A549 (cell line): ENCODE measurements around the gene CATSPERZ. TPM values are rescaled to one million over a fixed set of nuclear protein-coding genes. Genes with fewer than 3 reads are reported as not detected.

Experiments
- ATAC-seq, 2 experiments: fragments of 200-7000 bp in 1 of 2; fragments of >200 bp in 1 of 2; cut with Nextera tagmentation in 1 of 2; cut with Tn5 transposase in 1 of 2; 3 replicates each; pipeline versions ENCODE4 v1.8.0 to v1.9.1; 2018 to 2020; ENCODE audit warnings: mild to moderate bottlenecking in 1 of 2, moderate library complexity in 1 of 2
- CTCF ChIA-PET: fragments of 300-600 bp; sonication (Branson Sonifier 250); formaldehyde crosslinking; extraction: SDS; loops from one replicate; lab custom pipeline; 2021; ENCODE audit warnings: antibody characterized with exemption, inconsistent platforms; lab: Yijun Ruan, JAX
- POLR2A ChIA-PET: fragments of 350-600 bp; formaldehyde crosslinking; extraction: SDS; loops from one replicate; lab custom pipeline; 2021; ENCODE audit warnings: antibody characterized with exemption, inconsistent platforms; lab: Yijun Ruan, JAX
- DNase-seq, 2 experiments: peaks; one replicate each; pipeline versions ENCODE4 v3.0.0 to v3.0.0-alpha.2; 2011 to 2016; ENCODE audit warnings: low read depth in 1 of 2, low spot score in 1 of 2
- FAIRE-seq: peaks from 2 replicates; lab custom pipeline; 2011; peaks lifted over from hg19 to GRCh38; lab: Jason Lieb, UNC
- H3K27ac ChIP-seq, 2 experiments: fragments of >200 bp; sonication (Bioruptor Twin); formaldehyde crosslinking; 3 replicates each; pipeline ENCODE4 v1.5.1; 2016 to 2017
- H3K4me1 ChIP-seq: fragments of >200 bp; sonication (Bioruptor Twin); formaldehyde crosslinking; 3 replicates; pipeline ENCODE4 v1.6.1; 2016
- H3K4me2 ChIP-seq: fragments of >200 bp; sonication (Bioruptor Twin); formaldehyde crosslinking; 3 replicates; pipeline ENCODE4 v1.6.1; 2016
- H3K4me3 ChIP-seq: fragments of >200 bp; sonication (Bioruptor Twin); formaldehyde crosslinking; 3 replicates; pipeline ENCODE4 v1.5.1; 2016
- H3K9me3 ChIP-seq: fragments of >200 bp; sonication (Bioruptor Twin); formaldehyde crosslinking; 3 replicates; pipeline ENCODE4 v1.6.1; 2016
- BHLHE40 ChIP-seq: IDR thresholded peaks from 2 replicates; pipeline ENCODE4 v1.6.1; 2012; ENCODE audit warnings: low read depth, low read length, inconsistent platforms
- CBX8 ChIP-seq: fragments of 200-600 bp; sonication (generic); IDR thresholded peaks from 2 replicates; pipeline ENCODE4 v1.6.1; 2016
- CEBPB ChIP-seq, 2 experiments: fragments of >200 bp in 1 of 2; sonication (Bioruptor Twin) in 1 of 2; formaldehyde crosslinking in 1 of 2; IDR thresholded peaks; 2 replicates each; pipeline ENCODE4 v1.6.1; 2012 to 2016
- EP300 ChIP-seq, 2 experiments: fragments of >200 bp; sonication (Bioruptor Twin); formaldehyde crosslinking; IDR thresholded peaks; 2 replicates in 1 of 2; 3 replicates in 1 of 2; pipeline ENCODE4 v1.6.1; 2016 to 2017
- FOSB ChIP-seq: fragments of 250-450 bp; sonication (Bioruptor Pico); IDR thresholded peaks from 2 replicates; pipeline ENCODE4 v1.5.0; 2020; ENCODE audit warnings: mild to moderate bottlenecking, moderate library complexity
- HDAC2 ChIP-seq: fragments of 200-600 bp; sonication (generic); IDR thresholded peaks from 2 replicates; pipeline ENCODE4 v1.6.1; 2016
- HOXB5 ChIP-seq: fragments of 250-450 bp; sonication (Bioruptor Pico); IDR thresholded peaks from 2 replicates; pipeline ENCODE4 v1.5.0; 2020; ENCODE audit warnings: mild to moderate bottlenecking, moderate library complexity
- JUNB ChIP-seq: fragments of >200 bp; sonication (Bioruptor Twin); formaldehyde crosslinking; IDR thresholded peaks from 2 replicates; pipeline ENCODE4 v1.6.1; 2016
- KDM1A ChIP-seq: fragments of 200-600 bp; sonication (generic); IDR thresholded peaks from 2 replicates; pipeline ENCODE4 v1.6.1; 2016; ENCODE audit warnings: low read depth, mild to moderate bottlenecking
- MAFK ChIP-seq: fragments of 450-650 bp; IDR thresholded peaks from 2 replicates; pipeline ENCODE4 v1.6.1; 2014; ENCODE audit not compliant: partially characterized antibody
- POLR2A ChIP-seq: IDR thresholded peaks from 2 replicates; pipeline ENCODE4 v1.6.1; 2012; ENCODE audit warnings: mild to moderate bottlenecking, low read length
- RARB ChIP-seq: fragments of 250-450 bp; sonication (Bioruptor Pico); IDR thresholded peaks from 2 replicates; pipeline ENCODE4 v1.8.0; 2021; ENCODE audit warnings: mild to moderate bottlenecking, moderate library complexity
- RFX5 ChIP-seq: fragments of 450-650 bp; IDR thresholded peaks from 2 replicates; pipeline ENCODE4 v1.7.1; 2014; ENCODE audit warnings: antibody characterized with exemption, mild to moderate bottlenecking, moderate library complexity
- RNF2 ChIP-seq: fragments of 200-600 bp; sonication (generic); IDR thresholded peaks from 2 replicates; pipeline ENCODE4 v1.6.1; 2016; ENCODE audit warnings: low read depth, mild to moderate bottlenecking, antibody characterized with exemption, moderate library complexity, borderline replicate concordance
- SREBF2 ChIP-seq: fragments of 450-650 bp; IDR thresholded peaks from 2 replicates; pipeline ENCODE4 v1.6.1; 2014; ENCODE audit warnings: mild to moderate bottlenecking, moderate library complexity
- ZNF302 ChIP-seq: fragments of 250-450 bp; sonication (Bioruptor Pico); IDR thresholded peaks from 2 replicates; pipeline ENCODE4 v1.9.0; 2021; ENCODE audit warnings: inconsistent platforms, mild to moderate bottlenecking, moderate library complexity
- ZSCAN20 ChIP-seq: fragments of 250-450 bp; sonication (Bioruptor Pico); IDR thresholded peaks from 2 replicates; pipeline ENCODE4 v1.8.0; 2022; ENCODE audit warnings: mild to moderate bottlenecking, moderate library complexity
- WGBS: methylation state at CpG from one replicate; pipeline ENCODE4 v1.1.6; 2017; ENCODE audit errors: missing lambda C conversion rate; 5-methylcytosine and 5-hydroxymethylcytosine counted together
- polyA plus RNA-seq, 4 experiments: library from polyadenylated mRNA; depleted of rRNA in 3 of 4; stranded (reverse); fragments of >200 nt; fragmentation: RNase III in 1 of 4; extraction: RNeasy Plus Mini Kit Qiagen cat#74134 plus additional on column Dnase treatment in 1 of 4; gene quantifications; 2 replicates in 3 of 4; 3 replicates in 1 of 4; pipeline ENCODE4 v1.2.3, GENCODE V29; 2011 to 2017
- TF ChIP-seq, protein P1 (sequence below): fragments of >200 bp; sonication (Bioruptor Twin); formaldehyde crosslinking; IDR thresholded peaks from 3 replicates; pipeline ENCODE4 v1.6.1; 2016
- TF ChIP-seq, protein P2 (sequence below): IDR thresholded peaks from 2 replicates; pipeline ENCODE4 v1.6.1; 2012; ENCODE audit warnings: low read depth, borderline replicate concordance
- TF ChIP-seq, protein P3 (sequence below): fragments of 150-350 bp; IDR thresholded peaks from 2 replicates; pipeline ENCODE4 v1.6.1; 2014; ENCODE audit warnings: low read depth, mild to moderate bottlenecking, low read length
- TF ChIP-seq, protein P4 (sequence below): fragments of >200 bp; sonication (Bioruptor Twin); formaldehyde crosslinking; IDR thresholded peaks from 2 replicates; pipeline ENCODE4 v1.6.1; 2016
- TF ChIP-seq, protein P5 (sequence below): IDR thresholded peaks from 2 replicates; pipeline ENCODE4 v1.6.1; 2012

Gene CATSPERZ
- polyA plus RNA-seq, 2 of the 4 experiments (the other 2 are of a cell fraction): 1.9 to 3.4 TPM

DNA sequence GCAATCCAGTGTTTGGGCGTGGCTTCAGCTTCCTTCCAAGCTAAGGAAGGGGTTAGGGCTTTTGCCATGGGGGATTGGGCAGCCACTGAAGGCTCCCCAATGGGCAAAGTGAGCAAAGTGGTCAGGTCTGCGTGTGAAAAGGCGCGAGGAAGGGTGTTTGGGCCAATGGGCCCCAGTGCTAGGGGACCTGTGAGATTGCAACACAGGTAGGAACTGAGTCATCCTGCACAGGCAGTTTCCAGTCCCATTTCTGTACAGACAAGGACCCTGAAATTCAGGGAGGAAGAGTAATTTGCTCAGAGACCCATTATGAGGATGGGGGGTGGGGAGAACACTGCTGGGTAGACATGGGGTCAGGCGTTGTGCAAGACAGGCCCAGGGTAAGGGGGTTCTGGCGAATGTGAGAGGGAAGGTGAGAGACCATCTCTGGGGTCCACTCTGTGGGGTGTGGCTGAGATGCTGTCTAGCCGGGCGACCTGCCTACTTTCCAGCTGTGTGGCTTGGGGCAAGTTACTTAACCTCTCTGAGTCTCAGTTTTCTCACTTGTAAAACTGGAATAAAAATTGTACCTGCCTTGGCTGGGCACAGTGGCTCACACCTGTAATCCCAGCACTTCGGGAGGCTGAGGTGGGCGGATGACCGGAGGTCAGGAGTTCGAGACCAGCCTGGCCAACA lies 47.2 kb downstream of the CATSPERZ start (continued):
- TF ChIP-seq, protein P1, sequence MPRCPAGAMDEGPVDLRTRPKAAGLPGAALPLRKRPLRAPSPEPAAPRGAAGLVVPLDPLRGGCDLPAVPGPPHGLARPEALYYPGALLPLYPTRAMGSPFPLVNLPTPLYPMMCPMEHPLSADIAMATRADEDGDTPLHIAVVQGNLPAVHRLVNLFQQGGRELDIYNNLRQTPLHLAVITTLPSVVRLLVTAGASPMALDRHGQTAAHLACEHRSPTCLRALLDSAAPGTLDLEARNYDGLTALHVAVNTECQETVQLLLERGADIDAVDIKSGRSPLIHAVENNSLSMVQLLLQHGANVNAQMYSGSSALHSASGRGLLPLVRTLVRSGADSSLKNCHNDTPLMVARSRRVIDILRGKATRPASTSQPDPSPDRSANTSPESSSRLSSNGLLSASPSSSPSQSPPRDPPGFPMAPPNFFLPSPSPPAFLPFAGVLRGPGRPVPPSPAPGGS: no peak
- TF ChIP-seq HOXB5 (CRISPR knock-in tag): no peak
- no peak for TF ChIP-seq ZNF302 (CRISPR knock-in tag)
- TF ChIP-seq, protein P2, sequence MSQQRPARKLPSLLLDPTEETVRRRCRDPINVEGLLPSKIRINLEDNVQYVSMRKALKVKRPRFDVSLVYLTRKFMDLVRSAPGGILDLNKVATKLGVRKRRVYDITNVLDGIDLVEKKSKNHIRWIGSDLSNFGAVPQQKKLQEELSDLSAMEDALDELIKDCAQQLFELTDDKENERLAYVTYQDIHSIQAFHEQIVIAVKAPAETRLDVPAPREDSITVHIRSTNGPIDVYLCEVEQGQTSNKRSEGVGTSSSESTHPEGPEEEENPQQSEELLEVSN: no peak
- peak; percentile 53 to 60; a peak in 2 of 4 replicates for TF ChIP-seq CEBPB (IDR thresholded peaks at IDR 0.05)

DNA sequence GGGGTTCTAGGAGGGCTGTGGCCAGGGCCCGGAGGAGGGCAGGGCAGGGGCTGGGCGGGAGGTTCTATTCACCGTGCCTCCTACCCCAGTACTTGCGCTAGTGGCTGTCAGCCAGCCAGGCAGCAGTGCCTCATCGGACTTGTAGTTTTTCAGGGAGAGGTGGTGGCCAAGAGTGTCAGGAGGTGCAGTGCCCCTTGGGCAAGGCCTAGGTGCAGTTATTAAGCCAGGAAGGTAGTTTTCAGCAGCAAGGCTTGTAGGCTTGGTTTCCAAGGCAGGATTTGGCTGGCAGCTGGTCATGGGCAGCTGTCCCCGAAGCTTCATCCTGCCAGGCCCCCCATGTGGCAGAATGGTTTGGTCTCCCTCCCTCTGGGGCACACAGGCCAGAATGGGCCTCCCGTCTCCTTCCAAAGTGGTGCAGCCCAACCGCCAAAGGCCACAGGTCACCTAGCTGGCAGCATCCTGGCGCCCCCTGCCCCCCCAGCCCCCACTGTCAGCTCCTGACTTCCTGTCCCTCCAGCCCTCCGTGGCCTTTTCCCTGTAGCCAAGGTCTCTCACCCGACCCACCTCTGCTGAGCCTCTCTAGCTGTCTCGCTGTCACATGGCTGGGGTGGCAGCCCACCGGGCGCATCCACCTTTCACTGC lies 48.3 kb downstream of the CATSPERZ start:
- FAIRE-seq (no peak), DNase-seq (no peak), ATAC-seq (no peak)
- TF ChIP-seq, protein P3, sequence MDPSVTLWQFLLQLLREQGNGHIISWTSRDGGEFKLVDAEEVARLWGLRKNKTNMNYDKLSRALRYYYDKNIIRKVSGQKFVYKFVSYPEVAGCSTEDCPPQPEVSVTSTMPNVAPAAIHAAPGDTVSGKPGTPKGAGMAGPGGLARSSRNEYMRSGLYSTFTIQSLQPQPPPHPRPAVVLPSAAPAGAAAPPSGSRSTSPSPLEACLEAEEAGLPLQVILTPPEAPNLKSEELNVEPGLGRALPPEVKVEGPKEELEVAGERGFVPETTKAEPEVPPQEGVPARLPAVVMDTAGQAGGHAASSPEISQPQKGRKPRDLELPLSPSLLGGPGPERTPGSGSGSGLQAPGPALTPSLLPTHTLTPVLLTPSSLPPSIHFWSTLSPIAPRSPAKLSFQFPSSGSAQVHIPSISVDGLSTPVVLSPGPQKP: no peak
- TF ChIP-seq POLR2A (no peak), EP300 (IDR thresholded peaks at IDR 0.05) (no peak), ZSCAN20 (no peak)
- POLR2A ChIA-PET: interaction anchor here (1.6 kb wide), 1 partner anchor 31 kb away, joined by 4 read pairs; the partner anchor contains the start of genes PRDX5 and TRMT112
- CTCF ChIA-PET: interaction anchor here (0.6 to 33.9 kb wide), 5 partner anchors 8 to 38 kb away, joined by 3 to 996 read pairs (median 5); partner anchors contain the start of genes CATSPERZ, ESRRA, PRDX5 and TRMT112
- Histone ChIP-seq H3K27ac (peak overlapping the region in 1 of 2 experiments; percentile 38; a peak in 3 of 6 replicates), H3K4me2 (no peak overlapping the region), H3K9me3 (no peaks in the 10 kb centered on the region), H3K4me1 (peaks cover 8% of the 10 kb centered on the region; the same call in 2 of the 3 replicates), H3K4me3 (no peak overlapping the region)
- 85% methylated on average over 11 of the region's 14 CpGs for WGBS

DNA sequence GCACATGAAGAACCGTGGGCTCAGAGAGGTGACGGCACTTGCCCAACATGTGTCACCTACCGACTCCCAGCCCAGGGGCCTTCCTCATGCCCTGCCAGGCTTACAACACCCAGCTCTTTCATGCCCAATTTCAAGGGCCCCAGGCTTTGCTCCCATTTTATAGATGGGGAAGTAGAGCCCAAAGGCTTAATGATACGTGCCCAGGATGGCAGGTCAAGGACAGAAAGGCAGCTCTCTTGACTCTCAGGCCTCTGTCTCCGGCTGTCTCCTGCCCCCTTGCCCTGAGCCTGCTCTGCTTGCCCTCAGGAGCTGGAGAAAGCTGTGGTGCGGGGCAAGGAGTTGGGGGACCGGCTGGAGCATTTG lies 48.8 kb downstream of the CATSPERZ start:
- Histone ChIP-seq H3K4me3 (no peak overlapping the region), H3K4me2 (no peak overlapping the region), H3K9me3 (no peaks in the 10 kb centered on the region), H3K27ac (peak overlapping the region in 1 of 2 experiments; percentile 38; a peak in 1 of 6 replicates), H3K4me1 (peaks cover 8% of the 10 kb centered on the region; the same call in 2 of the 3 replicates)
- TF ChIP-seq JUNB (no peak), CBX8 (no peak), BHLHE40 (no peak), MAFK (no peak), FOSB (CRISPR knock-in tag) (no peak), RFX5 (no peak), EP300 (IDR thresholded peaks at IDR 0.05) (no peak), HDAC2 (no peak), RARB (CRISPR knock-in tag) (no peak), KDM1A (no peak), SREBF2 (no peak), RNF2 (no peak)
- TF ChIP-seq, protein P4, sequence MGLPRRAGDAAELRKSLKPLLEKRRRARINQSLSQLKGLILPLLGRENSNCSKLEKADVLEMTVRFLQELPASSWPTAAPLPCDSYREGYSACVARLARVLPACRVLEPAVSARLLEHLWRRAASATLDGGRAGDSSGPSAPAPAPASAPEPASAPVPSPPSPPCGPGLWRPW: no peak
- TF ChIP-seq, protein P2: no peak
- TF ChIP-seq, protein P1: no peak
- TF ChIP-seq, protein P5, sequence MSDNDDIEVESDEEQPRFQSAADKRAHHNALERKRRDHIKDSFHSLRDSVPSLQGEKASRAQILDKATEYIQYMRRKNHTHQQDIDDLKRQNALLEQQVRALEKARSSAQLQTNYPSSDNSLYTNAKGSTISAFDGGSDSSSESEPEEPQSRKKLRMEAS: no peak
- TF ChIP-seq, protein P3: no peak
- no peak for DNase-seq
- ChIA-PET CTCF (interaction anchor here (1.3 to 33.9 kb wide), 3 partner anchors 9 to 39 kb away, joined by 4 to 996 read pairs (median 312); partner anchors contain the start of genes CATSPERZ, ESRRA, PRDX5 and TRMT112), POLR2A (no interaction called here)
- no peak for ATAC-seq
- no peak for FAIRE-seq
- WGBS: 90% methylated on average over 7 of the region's 7 CpGs
